Neural progenitor cell (in vitro differentiated cells): ENCODE data around the gene PTPRN2. TPM values are rescaled to one million over a fixed set of nuclear protein-coding genes. Genes with fewer than 3 reads are reported as not detected.

Experiments
- DNase-seq: peaks from one replicate; pipeline ENCODE4 v3.0.0-alpha.2; 2016; ENCODE audit warnings: low spot score
- H2AFZ ChIP-seq: fragments of 200-600 bp; sonication (generic); replicated peaks from 2 replicates; pipeline ENCODE4 v1.6.1; 2016; ENCODE audit warnings: antibody characterized with exemption
- H3F3A ChIP-seq: fragments of 200-600 bp; sonication (generic); 2 replicates; pipeline ENCODE4 v1.6.1; 2016; ENCODE audit warnings: antibody characterized with exemption, low read depth
- H3K27ac ChIP-seq: fragments of 200-600 bp; sonication (generic); 2 replicates; pipeline ENCODE4 v1.5.1; 2016; ENCODE audit warnings: mild to moderate bottlenecking
- H3K27me3 ChIP-seq: fragments of 200-600 bp; sonication (generic); 2 replicates; pipeline ENCODE4 v1.6.1; 2016; ENCODE audit warnings: mild to moderate bottlenecking, moderate library complexity
- H3K36me3 ChIP-seq: fragments of 200-600 bp; sonication (generic); 2 replicates; pipeline ENCODE4 v1.5.1; 2016
- H3K4me1 ChIP-seq: fragments of 200-600 bp; sonication (generic); 2 replicates; pipeline ENCODE4 v1.6.1; 2016; ENCODE audit warnings: mixed run types
- H3K4me2 ChIP-seq: fragments of 200-600 bp; sonication (generic); 2 replicates; pipeline ENCODE4 v1.6.1; 2016
- H3K4me3 ChIP-seq: fragments of 200-600 bp; sonication (generic); 2 replicates; pipeline ENCODE4 v1.5.1; 2016
- H3K79me2 ChIP-seq: fragments of 200-600 bp; sonication (generic); 2 replicates; pipeline ENCODE4 v1.6.1; 2016; ENCODE audit warnings: low read depth
- H3K9ac ChIP-seq: fragments of 200-600 bp; sonication (generic); 2 replicates; pipeline ENCODE4 v1.6.1; 2016
- H3K9me3 ChIP-seq: fragments of 200-600 bp; sonication (generic); 2 replicates; pipeline ENCODE4 v1.5.1; 2016; ENCODE audit warnings: low read depth
- H4K20me1 ChIP-seq: fragments of 200-600 bp; sonication (generic); 2 replicates; pipeline ENCODE4 v1.6.1; 2016; ENCODE audit warnings: low read depth
- H3K27ac Mint-ChIP-seq: 3 replicates; pipeline ENCODE4 v1.8.0; 2021; ENCODE audit warnings: mixed read lengths
- H3K27me3 Mint-ChIP-seq: 2 replicates; pipeline ENCODE4 v1.8.0; 2022; ENCODE audit warnings: low read depth, mild to moderate bottlenecking, inconsistent platforms, moderate library complexity, mixed read lengths; ENCODE audit not compliant: insufficient read depth
- H3K36me3 Mint-ChIP-seq: 3 replicates; pipeline ENCODE4 v1.8.0; 2021; ENCODE audit warnings: mixed read lengths
- H3K4me1 Mint-ChIP-seq: 3 replicates; pipeline ENCODE4 v1.8.0; 2021; ENCODE audit warnings: mixed read lengths
- H3K4me3 Mint-ChIP-seq: 3 replicates; pipeline ENCODE4 v1.8.0; 2021; ENCODE audit warnings: mild to moderate bottlenecking, moderate library complexity, mixed read lengths
- H3K9me3 Mint-ChIP-seq: 3 replicates; pipeline ENCODE4 v1.8.0; 2020; ENCODE audit warnings: mixed read lengths
- EZH2 ChIP-seq: fragments of 200-600 bp; sonication (generic); IDR thresholded peaks from 2 replicates; pipeline ENCODE4 v1.6.1; 2017; ENCODE audit warnings: antibody characterized with exemption, mild to moderate bottlenecking, moderate library complexity
- EZH2phosphoT487 ChIP-seq: fragments of 200-600 bp; sonication (generic); IDR thresholded peaks from 2 replicates; pipeline ENCODE4 v1.6.1; 2017; ENCODE audit warnings: antibody characterized with exemption
- total RNA-seq: library from RNA; depleted of rRNA; stranded (reverse); fragments of >200 nt; gene quantifications from 2 replicates; pipeline ENCODE4 v1.2.3, GENCODE V29; 2015; ENCODE audit warnings: low replicate concordance
- TF ChIP-seq, protein P1 (sequence below): fragments of 200-600 bp; sonication (generic); IDR thresholded peaks from 2 replicates; pipeline ENCODE4 v1.5.1; 2017; ENCODE audit warnings: antibody characterized with exemption, mild to moderate bottlenecking

Gene PTPRN2
- total RNA-seq, 1 donor from 2014 or later = 3.0 TPM

DNA sequence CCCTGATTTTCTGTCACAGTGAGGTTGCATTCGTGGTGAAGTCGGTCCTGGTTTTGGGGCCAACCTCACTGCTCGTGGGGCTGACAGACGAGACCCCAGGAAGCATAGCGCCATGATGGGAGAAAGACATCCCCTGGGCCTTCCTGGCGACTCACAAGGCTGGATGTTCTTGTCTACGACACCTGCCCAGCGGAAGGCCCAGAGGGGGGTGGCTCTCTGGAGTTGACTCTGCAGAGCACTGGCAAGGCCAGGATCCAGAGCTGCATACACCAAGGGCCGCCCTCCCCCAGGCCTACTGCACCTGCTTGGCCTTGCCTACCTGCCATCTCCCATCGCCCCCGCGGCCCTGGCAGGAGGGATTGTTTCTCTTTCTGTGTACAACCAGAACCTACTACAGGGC is 608.9 kb downstream of the PTPRN2 start:
- H3K9me3 Mint-ChIP-seq = peaks cover 7% of the 10 kb centered on the region
- H2AFZ ChIP-seq = no peak overlapping the region
- no peak overlapping the region for H3K27ac ChIP-seq
- H3K4me3 ChIP-seq = no peak overlapping the region
- H3F3A ChIP-seq = peaks cover 12% of the 10 kb centered on the region
- no peak overlapping the region for H3K27ac Mint-ChIP-seq
- DNase-seq = no peak
- H3K4me1 ChIP-seq = no peaks in the 10 kb centered on the region
- no peaks in the 10 kb centered on the region for H3K27me3 ChIP-seq
- H3K36me3 Mint-ChIP-seq = peaks cover 4% of the 10 kb centered on the region
- no peaks in the 10 kb centered on the region for H3K36me3 ChIP-seq
- no peak overlapping the region for H3K4me3 Mint-ChIP-seq
- no peak overlapping the region for H3K4me2 ChIP-seq
- TF ChIP-seq EZH2phosphoT487 (no peak), EZH2 (no peak)
- TF ChIP-seq, protein P1, sequence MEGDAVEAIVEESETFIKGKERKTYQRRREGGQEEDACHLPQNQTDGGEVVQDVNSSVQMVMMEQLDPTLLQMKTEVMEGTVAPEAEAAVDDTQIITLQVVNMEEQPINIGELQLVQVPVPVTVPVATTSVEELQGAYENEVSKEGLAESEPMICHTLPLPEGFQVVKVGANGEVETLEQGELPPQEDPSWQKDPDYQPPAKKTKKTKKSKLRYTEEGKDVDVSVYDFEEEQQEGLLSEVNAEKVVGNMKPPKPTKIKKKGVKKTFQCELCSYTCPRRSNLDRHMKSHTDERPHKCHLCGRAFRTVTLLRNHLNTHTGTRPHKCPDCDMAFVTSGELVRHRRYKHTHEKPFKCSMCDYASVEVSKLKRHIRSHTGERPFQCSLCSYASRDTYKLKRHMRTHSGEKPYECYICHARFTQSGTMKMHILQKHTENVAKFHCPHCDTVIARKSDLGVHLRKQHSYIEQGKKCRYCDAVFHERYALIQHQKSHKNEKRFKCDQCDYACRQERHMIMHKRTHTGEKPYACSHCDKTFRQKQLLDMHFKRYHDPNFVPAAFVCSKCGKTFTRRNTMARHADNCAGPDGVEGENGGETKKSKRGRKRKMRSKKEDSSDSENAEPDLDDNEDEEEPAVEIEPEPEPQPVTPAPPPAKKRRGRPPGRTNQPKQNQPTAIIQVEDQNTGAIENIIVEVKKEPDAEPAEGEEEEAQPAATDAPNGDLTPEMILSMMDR = no peak
- H3K27me3 Mint-ChIP-seq = peaks cover 9% of the 10 kb centered on the region
- H3K9ac ChIP-seq = no peak overlapping the region
- peaks cover 8% of the 10 kb centered on the region for H3K4me1 Mint-ChIP-seq
- H3K79me2 ChIP-seq = no peaks in the 10 kb centered on the region
- no peaks in the 10 kb centered on the region for H3K9me3 ChIP-seq
- no peaks in the 10 kb centered on the region for H4K20me1 ChIP-seq

DNA sequence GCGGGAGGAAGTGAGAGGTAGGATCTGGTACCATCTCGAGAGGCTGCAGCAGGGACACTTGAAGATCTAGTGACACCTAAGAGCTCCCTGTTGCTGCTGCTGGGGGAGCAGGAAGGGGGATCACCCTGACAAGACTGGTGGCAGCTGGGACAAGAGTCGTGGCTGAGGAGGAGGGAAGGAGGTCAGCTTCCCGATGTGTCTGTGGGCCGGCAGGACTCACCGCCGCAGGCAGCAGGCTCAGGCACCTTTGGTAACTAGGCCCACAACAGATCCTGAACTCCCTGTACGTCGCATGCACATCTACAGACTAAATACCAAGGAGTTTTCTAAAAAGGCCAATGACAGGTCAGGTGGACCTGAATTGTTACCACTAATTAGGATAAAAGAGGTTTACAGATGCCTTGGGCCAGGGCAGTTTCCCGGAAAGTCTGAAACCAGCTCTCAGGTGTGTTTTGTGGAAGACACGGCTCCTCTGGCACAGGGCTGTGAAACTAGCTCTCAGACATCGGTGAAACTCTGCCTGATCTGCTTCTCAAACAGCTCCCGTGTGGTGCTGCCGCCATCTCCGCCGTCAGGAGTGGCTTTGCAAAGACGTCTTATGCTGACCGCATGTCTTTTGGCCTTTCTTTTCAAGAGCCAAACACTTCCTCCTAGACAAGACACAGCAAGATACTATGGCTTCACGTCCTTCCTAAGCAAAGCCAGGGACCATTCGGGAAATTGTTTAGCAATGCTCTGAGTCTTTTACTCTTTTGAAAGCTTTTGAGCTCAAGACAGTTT is 609.7 kb downstream of the PTPRN2 start:
- no peaks in the 10 kb centered on the region for H3K79me2 ChIP-seq
- no peaks in the 10 kb centered on the region for H3K9me3 ChIP-seq
- no peaks in the 10 kb centered on the region for H4K20me1 ChIP-seq
- H3K36me3 ChIP-seq = no peaks in the 10 kb centered on the region
- no peak overlapping the region for H3K4me2 ChIP-seq
- no peak overlapping the region for H3K9ac ChIP-seq
- H3K27ac ChIP-seq = no peak overlapping the region
- no peaks in the 10 kb centered on the region for H3K27me3 ChIP-seq
- H3K4me1 ChIP-seq = no peaks in the 10 kb centered on the region
- Mint-ChIP-seq H3K36me3 (peaks cover 4% of the 10 kb centered on the region), H3K4me1 (peaks cover 5% of the 10 kb centered on the region), H3K27ac (no peak overlapping the region), H3K9me3 (peaks cover 7% of the 10 kb centered on the region), H3K4me3 (no peak overlapping the region), H3K27me3 (peaks cover 9% of the 10 kb centered on the region)
- no peak for DNase-seq
- H3K4me3 ChIP-seq = no peak overlapping the region
- H2AFZ ChIP-seq = no peak overlapping the region
- H3F3A ChIP-seq = peaks cover 12% of the 10 kb centered on the region
- no peak for TF ChIP-seq EZH2
- no peak for TF ChIP-seq EZH2phosphoT487
- TF ChIP-seq, protein P1 = no peak

DNA sequence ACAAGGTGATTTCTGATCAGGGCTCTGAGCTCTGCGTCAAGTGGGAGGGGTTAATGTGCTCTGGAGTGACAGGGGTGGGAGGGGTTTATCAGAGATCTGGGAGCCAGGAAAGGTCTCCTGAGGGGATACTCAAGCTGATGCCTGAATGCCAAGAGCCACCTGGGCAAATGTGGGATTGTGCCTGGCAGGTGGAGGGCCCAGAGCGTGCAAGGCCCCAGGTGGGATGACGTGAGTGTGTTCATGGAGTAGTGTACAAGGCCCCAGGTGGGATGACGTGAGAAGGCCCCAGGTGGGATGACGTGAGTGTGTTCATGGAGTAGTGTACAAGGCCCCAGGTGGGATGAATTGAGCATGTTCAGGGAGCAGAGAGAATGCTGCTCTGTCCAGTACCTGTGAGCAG is 610.3 kb downstream of the PTPRN2 start:
- Mint-ChIP-seq H3K27me3 (peaks cover 9% of the 10 kb centered on the region), H3K36me3 (peaks cover 4% of the 10 kb centered on the region), H3K4me1 (peaks cover 5% of the 10 kb centered on the region), H3K9me3 (peaks cover 7% of the 10 kb centered on the region), H3K27ac (peak overlapping the region; percentile 55), H3K4me3 (no peak overlapping the region)
- no peak overlapping the region for H3K4me2 ChIP-seq
- no peaks in the 10 kb centered on the region for H3K4me1 ChIP-seq
- H3K4me3 ChIP-seq = no peak overlapping the region
- no peak for DNase-seq
- no peaks in the 10 kb centered on the region for H3K9me3 ChIP-seq
- no peaks in the 10 kb centered on the region for H3K27me3 ChIP-seq
- H3F3A ChIP-seq = peaks cover 12% of the 10 kb centered on the region
- H3K9ac ChIP-seq = no peak overlapping the region
- H4K20me1 ChIP-seq = no peaks in the 10 kb centered on the region
- no peaks in the 10 kb centered on the region for H3K36me3 ChIP-seq
- H2AFZ ChIP-seq = no peak overlapping the region
- TF ChIP-seq EZH2phosphoT487 (no peak), EZH2 (no peak)
- TF ChIP-seq, protein P1 = no peak
- no peaks in the 10 kb centered on the region for H3K79me2 ChIP-seq
- H3K27ac ChIP-seq = no peak overlapping the region
